ENCODE measurements around the gene CATSPERZ.

The CATSPERZ gene

DNA sequence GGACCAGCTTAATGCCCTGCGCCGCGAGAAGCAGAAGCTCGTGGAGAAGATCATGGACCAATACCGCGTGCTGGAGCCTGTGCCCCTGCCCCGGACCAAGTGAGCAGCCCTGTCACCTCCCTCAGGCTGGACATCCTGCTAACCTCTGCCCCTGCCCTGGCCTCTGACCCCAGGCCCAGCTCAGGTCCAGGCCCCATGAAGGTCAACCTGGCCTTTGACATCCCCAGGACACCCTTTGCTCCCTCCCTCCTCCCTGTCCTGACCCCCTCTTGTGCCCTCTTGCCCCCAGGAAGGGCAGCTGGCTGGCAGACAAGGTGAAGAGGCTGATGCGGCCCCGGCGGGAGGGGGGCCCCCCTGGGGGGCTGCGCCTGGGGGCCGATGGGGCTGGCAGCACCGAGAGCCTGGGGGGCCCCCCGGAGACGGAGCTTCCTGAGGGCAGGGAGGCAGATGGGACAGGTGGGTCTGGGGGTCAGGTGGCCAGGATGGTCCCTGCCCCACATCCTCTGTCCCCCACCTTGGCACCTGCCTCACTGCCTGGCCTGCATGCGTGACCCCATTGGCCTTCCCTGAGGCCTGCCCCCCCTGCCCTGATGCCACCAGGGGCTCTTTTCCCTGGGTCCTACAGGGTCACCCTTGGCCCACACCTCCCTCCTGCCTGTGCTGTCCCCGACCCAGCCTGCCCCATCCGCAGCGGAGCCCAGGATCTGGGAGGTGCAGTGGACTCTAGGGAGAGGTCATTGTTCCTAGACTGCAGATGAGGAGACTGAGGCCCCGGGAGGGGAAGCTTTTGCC, 53.8 kb downstream of the CATSPERZ start:
- H3K4me2 ChIP-seq (ENCODE audit: low read depth, low read length, poor library complexity, severe bottlenecking) = no peak overlapping the region

More for the DNA sequence above, 53.8 kb downstream of the CATSPERZ start:
- Histone ChIP-seq H2AFZ (ENCODE audit: low read length) (no peak overlapping the region), H3K36me3 (ENCODE audit: insufficient read depth, low read length) (no peaks in the 10 kb centered on the region), H3K9me2 (replicated peaks; ENCODE audit: low read depth, low read length) (no peaks in the 10 kb centered on the region), H4K20me1 (ENCODE audit: insufficient read depth, low read length, poor library complexity, severe bottlenecking) (no peaks in the 10 kb centered on the region), H3F3A (ENCODE audit: low read depth) (no peaks in the 10 kb centered on the region), H3K9ac (ENCODE audit: low read depth, low read length, poor library complexity, severe bottlenecking) (no peak overlapping the region), H3K9me3 (ENCODE audit: insufficient read depth, low read depth, low read length) (no peaks in the 10 kb centered on the region), H3K27me3 (ENCODE audit: insufficient read depth, low read length, poor library complexity, severe bottlenecking) (no peaks in the 10 kb centered on the region), H3K79me2 (ENCODE audit: insufficient read depth, low read length) (peaks cover 4% of the 10 kb centered on the region; the same call in 1 of the 2 replicates), H3K4me1 (ENCODE audit: insufficient read depth, low read length, poor library complexity, severe bottlenecking) (peaks cover 15% of the 10 kb centered on the region), H3K4me3 (ENCODE audit: low read length, poor library complexity, severe bottlenecking) (no peak overlapping the region)
- no peak for TF ChIP-seq EZH2phosphoT487 (IDR thresholded peaks at IDR 0.05; ENCODE audit: borderline replicate concordance)
- TF ChIP-seq, protein P1, sequence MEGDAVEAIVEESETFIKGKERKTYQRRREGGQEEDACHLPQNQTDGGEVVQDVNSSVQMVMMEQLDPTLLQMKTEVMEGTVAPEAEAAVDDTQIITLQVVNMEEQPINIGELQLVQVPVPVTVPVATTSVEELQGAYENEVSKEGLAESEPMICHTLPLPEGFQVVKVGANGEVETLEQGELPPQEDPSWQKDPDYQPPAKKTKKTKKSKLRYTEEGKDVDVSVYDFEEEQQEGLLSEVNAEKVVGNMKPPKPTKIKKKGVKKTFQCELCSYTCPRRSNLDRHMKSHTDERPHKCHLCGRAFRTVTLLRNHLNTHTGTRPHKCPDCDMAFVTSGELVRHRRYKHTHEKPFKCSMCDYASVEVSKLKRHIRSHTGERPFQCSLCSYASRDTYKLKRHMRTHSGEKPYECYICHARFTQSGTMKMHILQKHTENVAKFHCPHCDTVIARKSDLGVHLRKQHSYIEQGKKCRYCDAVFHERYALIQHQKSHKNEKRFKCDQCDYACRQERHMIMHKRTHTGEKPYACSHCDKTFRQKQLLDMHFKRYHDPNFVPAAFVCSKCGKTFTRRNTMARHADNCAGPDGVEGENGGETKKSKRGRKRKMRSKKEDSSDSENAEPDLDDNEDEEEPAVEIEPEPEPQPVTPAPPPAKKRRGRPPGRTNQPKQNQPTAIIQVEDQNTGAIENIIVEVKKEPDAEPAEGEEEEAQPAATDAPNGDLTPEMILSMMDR (conservative IDR thresholded peaks at IDR 0.05; ENCODE audit: low read length) = no peak
